Activated CD8-positive, alpha-beta memory T cell treated with anti-CD3 and anti-CD28 coated beads for 1 hour (primary cell): ENCODE results near the gene G3BP1.
"Not testable (repeated sequence)": the region's sequence is repeated elsewhere in the genome, so short reads cannot be mapped to it uniquely, and the experiment has no call there.

ENCODE experiments used
- DNase-seq, 2 donors: peaks; one replicate each; pipeline ENCODE4 v3.0.0-alpha.2; 2020; ENCODE audit warnings: low read depth in 1 of 2; ENCODE audit errors: extremely low read depth in 1 of 2

G3BP1 gene

GRCh38 chr5:151855701-151856100 lies 83.9 kb downstream of the G3BP1 start:
- DNase-seq: no peak

GRCh38 chr5:151856861-151857260 lies 85.1 kb downstream of the G3BP1 start:
- no peak for DNase-seq

DNA sequence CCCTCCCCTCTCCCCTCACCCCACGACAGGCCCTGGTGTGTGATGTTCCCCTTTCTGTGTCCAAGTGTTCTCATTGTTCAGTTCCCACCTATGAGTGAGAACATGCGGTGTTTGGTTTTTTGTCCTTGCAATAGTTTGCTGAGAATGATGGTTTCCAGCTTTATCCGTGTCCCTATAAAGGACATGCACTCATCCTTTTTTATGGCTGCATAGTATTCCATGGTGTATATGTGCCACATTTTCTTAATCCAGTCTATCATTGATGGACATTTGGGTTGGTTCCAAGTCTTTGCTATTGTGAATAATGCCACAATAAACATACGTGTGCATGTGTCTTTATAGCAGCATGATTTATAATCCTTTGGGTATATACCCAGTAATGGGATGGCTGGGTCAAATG lies 89.1 kb downstream of the G3BP1 start:
- not testable (repeated sequence) for DNase-seq
